GM18873 (cell line): Measurements from ENCODE around the gene NMNAT1.
"Not testable (repeated sequence)": the region's sequence is repeated elsewhere in the genome, so short reads cannot be mapped to it uniquely, and the experiment has no call there.

ENCODE experiments used
- ATAC-seq: cut with Tn5 transposase; IDR thresholded peaks from one replicate; pipeline ENCODE4 v1.9.1; 2021; ENCODE audit warnings: mild to moderate bottlenecking, moderate library complexity, moderate number of reproducible peaks; ENCODE audit not compliant: unreplicated experiment, low FRiP score

Gene NMNAT1

GRCh38 chr1:10007169-10007568 lies 63.9 kb downstream of the NMNAT1 start:
- ATAC-seq = no peak

GRCh38 chr1:10014016-10014415 lies 70.7 kb downstream of the NMNAT1 start:
- no peak for ATAC-seq

GRCh38 chr1:10019561-10019960 lies 76.3 kb downstream of the NMNAT1 start:
- no peak for ATAC-seq

- ATAC-seq = no peak
Observed at GRCh38 chr1:10020086-10020485, 76.8 kb downstream of the NMNAT1 start.

- not testable (repeated sequence) for ATAC-seq
Observed at GRCh38 chr1:10020678-10021077, 77.4 kb downstream of the NMNAT1 start.

GRCh38 chr1:10021992-10022391 lies 78.7 kb downstream of the NMNAT1 start:
- ATAC-seq = not testable (repeated sequence)

GRCh38 chr1:10022656-10023055 lies 79.4 kb downstream of the NMNAT1 start:
- no peak for ATAC-seq

GRCh38 chr1:10025354-10025753 lies 82.1 kb downstream of the NMNAT1 start:
- no peak for ATAC-seq

GRCh38 chr1:10027027-10027426 lies 83.8 kb downstream of the NMNAT1 start:
- ATAC-seq = no peak

- not testable (repeated sequence) for ATAC-seq
Observed at GRCh38 chr1:10028956-10029500, 85.8 kb downstream of the NMNAT1 start.

GRCh38 chr1:10031461-10031860 lies 88.2 kb downstream of the NMNAT1 start:
- no peak for ATAC-seq

GRCh38 chr1:10032590-10033358 lies 89.5 kb downstream of the NMNAT1 start, which contains the start of gene UBE4B:
Gene UBE4B, plus strand, starts transcription at chr1:10032958. Its CDS starts 713 bp downstream, at chr1:10033671.
- ATAC-seq = peak; percentile 86

- ATAC-seq = peak; percentile 17
Observed at GRCh38 chr1:10033359-10033845, 90.1 kb downstream of the NMNAT1 start.
